GM23338 (cell line): ENCODE data around the gene FRY. TPM values are rescaled to one million over a fixed set of nuclear protein-coding genes. Genes with fewer than 3 reads are reported as not detected.

Experiments
- ATAC-seq: fragments of 200-7000 bp; cut with Tn5 transposase; 3 replicates; pipeline ENCODE4 v1.9.1; 2020
- DNase-seq: peaks from one replicate; pipeline ENCODE4 v3.0.0-alpha.2; 2015; ENCODE audit warnings: low spot score
- H2AFZ ChIP-seq: fragments of 200-600 bp; sonication (generic); 2 replicates; pipeline ENCODE4 v1.8.0; 2016; ENCODE audit warnings: antibody characterized with exemption, mild to moderate bottlenecking, moderate library complexity
- H3F3A ChIP-seq: fragments of 200-600 bp; sonication (generic); replicated peaks from 2 replicates; pipeline ENCODE4 v1.8.0; 2017; ENCODE audit warnings: antibody characterized with exemption, mixed run types, low read depth
- H3K27ac ChIP-seq: fragments of 200-600 bp; sonication (generic); 2 replicates; pipeline ENCODE4 v1.6.1; 2016; ENCODE audit warnings: low read depth
- H3K27me3 ChIP-seq: fragments of 200-600 bp; sonication (generic); 2 replicates; pipeline ENCODE4 v1.8.0; 2016; ENCODE audit warnings: mild to moderate bottlenecking, mixed run types, moderate library complexity; ENCODE audit not compliant: insufficient read depth
- H3K36me3 ChIP-seq: fragments of 200-600 bp; sonication (generic); 2 replicates; pipeline ENCODE4 v1.8.0; 2016; ENCODE audit warnings: mild to moderate bottlenecking; ENCODE audit not compliant: insufficient read depth
- H3K4me1 ChIP-seq: fragments of 200-600 bp; sonication (generic); 2 replicates; pipeline ENCODE4 v1.8.0; 2016; ENCODE audit warnings: mild to moderate bottlenecking, moderate library complexity; ENCODE audit not compliant: insufficient read depth
- H3K4me2 ChIP-seq: fragments of 200-600 bp; sonication (generic); 2 replicates; pipeline ENCODE4 v1.7.1; 2017; ENCODE audit warnings: mixed run types
- H3K4me3 ChIP-seq: fragments of 200-600 bp; sonication (generic); 2 replicates; pipeline ENCODE4 v1.6.1; 2016; ENCODE audit warnings: mixed run types
- H3K79me2 ChIP-seq: fragments of 200-600 bp; sonication (generic); replicated peaks from 2 replicates; pipeline ENCODE4 v1.8.0; 2017; ENCODE audit warnings: mild to moderate bottlenecking; ENCODE audit not compliant: insufficient read depth
- H3K9me2 ChIP-seq: fragments of 200-600 bp; sonication (generic); 2 replicates; pipeline ENCODE4 v1.8.0; 2017; ENCODE audit not compliant: insufficient read depth
- H4K20me1 ChIP-seq: fragments of 200-600 bp; sonication (generic); replicated peaks from 2 replicates; pipeline ENCODE4 v1.8.0; 2017; ENCODE audit warnings: mild to moderate bottlenecking; ENCODE audit not compliant: insufficient read depth
- H3K27ac Mint-ChIP-seq: 2 replicates; pipeline ENCODE4 v1.8.0; 2020; ENCODE audit warnings: inconsistent platforms, mild to moderate bottlenecking, moderate library complexity, mixed read lengths
- H3K27me3 Mint-ChIP-seq: 3 replicates; pipeline ENCODE4 v1.8.0; 2022; ENCODE audit warnings: low read depth, mild to moderate bottlenecking, moderate library complexity, mixed read lengths, inconsistent platforms; ENCODE audit not compliant: insufficient read depth, poor library complexity
- H3K36me3 Mint-ChIP-seq: 3 replicates; pipeline ENCODE4 v1.8.0; 2021; ENCODE audit warnings: low read depth, mild to moderate bottlenecking, inconsistent platforms, moderate library complexity, mixed read lengths
- H3K4me1 Mint-ChIP-seq: 3 replicates; pipeline ENCODE4 v1.8.0; 2020; ENCODE audit warnings: mild to moderate bottlenecking, inconsistent platforms, mixed read lengths
- H3K4me3 Mint-ChIP-seq: 3 replicates; pipeline ENCODE4 v1.8.0; 2021; ENCODE audit warnings: moderate library complexity, mild to moderate bottlenecking, inconsistent platforms, mixed read lengths
- H3K9me3 Mint-ChIP-seq: 3 replicates; pipeline ENCODE4 v1.8.0; 2020; ENCODE audit warnings: moderate library complexity, mild to moderate bottlenecking, inconsistent platforms, mixed read lengths
- CREB1 ChIP-seq: fragments of 250-450 bp; sonication (Bioruptor Pico); IDR thresholded peaks from 2 replicates; pipeline ENCODE4 v1.5.0; 2020; ENCODE audit warnings: low read depth, mild to moderate bottlenecking, moderate library complexity
- EZH2 ChIP-seq: fragments of 200-600 bp; sonication (generic); IDR thresholded peaks from one replicate; pipeline ENCODE4 v1.8.0; 2017; ENCODE audit warnings: antibody characterized with exemption, mild to moderate bottlenecking, low read depth; ENCODE audit not compliant: unreplicated experiment
- EZH2phosphoT487 ChIP-seq: fragments of 200-600 bp; sonication (generic); IDR thresholded peaks from one replicate; pipeline ENCODE4 v1.8.1; 2018; ENCODE audit warnings: antibody characterized with exemption; ENCODE audit not compliant: unreplicated experiment
- JUNB ChIP-seq: IDR thresholded peaks from one replicate; pipeline ENCODE4 v1.6.1; 2016; ENCODE audit warnings: antibody characterized with exemption; ENCODE audit not compliant: unreplicated experiment
- NANOG ChIP-seq: IDR thresholded peaks from 2 replicates; pipeline ENCODE4 v1.6.1; 2016; ENCODE audit warnings: antibody characterized with exemption, borderline replicate concordance
- POLR2AphosphoS5 ChIP-seq: IDR thresholded peaks from 2 replicates; pipeline ENCODE4 v1.6.1; 2016; ENCODE audit warnings: antibody characterized with exemption, low read depth
- STAT1 ChIP-seq: IDR thresholded peaks from one replicate; pipeline ENCODE4 v1.6.1; 2016; ENCODE audit warnings: antibody characterized with exemption; ENCODE audit not compliant: unreplicated experiment
- ZNF331 ChIP-seq: fragments of 250-450 bp; sonication (Bioruptor Pico); IDR thresholded peaks from 2 replicates; pipeline ENCODE4 v1.5.0; 2020; ENCODE audit warnings: low read depth, mild to moderate bottlenecking, moderate library complexity
- polyA plus RNA-seq: library from polyadenylated mRNA; unstranded; fragments of >200 nt; fragmentation: Nextera tagmentation; extraction: Ambion mirVana; gene quantifications from 2 replicates; pipeline ENCODE4 v1.2.1, GENCODE V29; 2016
- total RNA-seq: library from RNA; depleted of rRNA; stranded (reverse); fragments of >200 nt; shearing (Covaris generic); gene quantifications from 2 replicates; pipeline ENCODE4 v1.2.3, GENCODE V29; 2014
- TF ChIP-seq, protein P1 (sequence below): IDR thresholded peaks from 2 replicates; pipeline ENCODE4 v1.6.1; 2016; ENCODE audit warnings: antibody characterized with exemption
- TF ChIP-seq, protein P2 (sequence below), 2 experiments: fragments of 200-600 bp in 1 of 2; sonication (generic) in 1 of 2; conservative IDR thresholded peaks; 2 replicates each; pipeline versions ENCODE4 v1.5.1 to v1.6.1; 2016 to 2017; ENCODE audit warnings: antibody characterized with exemption in 2 of 2, low read depth in 2 of 2, mild to moderate bottlenecking in 2 of 2, moderate library complexity in 1 of 2
- TF ChIP-seq, protein P3 (sequence below): IDR thresholded peaks from one replicate; pipeline ENCODE4 v1.6.1; 2018; ENCODE audit warnings: antibody characterized with exemption; ENCODE audit not compliant: unreplicated experiment

The FRY gene
- total and polyA plus RNA-seq, 2 experiments from 2014 or later: 2.4 to 10.1 TPM

DNA sequence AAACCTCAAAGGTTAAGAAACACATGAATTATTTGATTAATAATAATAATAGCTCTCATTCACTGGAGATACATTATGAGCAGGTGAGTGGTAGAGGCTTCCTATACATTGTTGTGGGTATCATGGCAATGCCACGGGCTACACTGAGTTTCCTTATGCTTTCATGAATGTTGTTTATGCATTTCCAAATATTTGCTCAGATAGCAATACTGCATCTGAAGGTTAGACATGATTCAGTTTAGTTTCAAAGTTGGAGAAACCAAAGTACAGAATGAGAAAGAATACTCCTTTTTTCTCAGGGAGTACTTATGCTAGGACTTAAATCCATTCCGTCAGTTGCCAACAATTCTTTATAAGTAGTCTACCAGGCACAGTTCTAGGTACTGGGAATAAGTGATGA, 108.5 kb downstream of the FRY start:
- no peaks in the 10 kb centered on the region for H4K20me1 ChIP-seq

DNA sequence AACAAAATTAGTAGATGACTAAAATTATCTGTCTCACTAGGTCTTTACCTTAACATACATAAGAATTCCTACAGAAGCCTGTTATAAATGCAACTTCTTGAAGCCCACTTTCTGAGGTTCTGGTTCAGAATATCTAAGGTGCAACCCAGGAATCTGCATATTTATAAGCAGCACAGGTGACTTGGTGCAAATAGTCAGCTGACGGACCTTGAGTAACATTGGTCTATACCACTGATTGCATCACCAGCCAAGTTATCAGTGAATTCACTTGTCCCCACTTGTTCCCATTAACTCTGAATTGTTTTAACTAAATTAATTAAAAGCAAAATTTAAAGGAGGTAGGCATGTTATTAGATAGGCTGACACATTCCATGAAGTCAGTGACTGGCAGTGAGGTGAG, 109.9 kb downstream of the FRY start:
- Histone ChIP-seq H4K20me1 (no peaks in the 10 kb centered on the region), H3K36me3 (no peaks in the 10 kb centered on the region), H3K4me1 (peaks cover 17% of the 10 kb centered on the region), H3K27ac (no peak overlapping the region), H3K4me3 (no peak overlapping the region), H3K9me2 (0 out of 2 replicates have a peak, but pooled peaks cover 3% of the 10 kb centered on the region), H3F3A (no peaks in the 10 kb centered on the region), H2AFZ (no peak overlapping the region), H3K27me3 (no peaks in the 10 kb centered on the region), H3K4me2 (no peak overlapping the region), H3K79me2 (no peaks in the 10 kb centered on the region)
- H3K4me3 Mint-ChIP-seq: no peak overlapping the region
- ATAC-seq: no peak
- H3K9me3 Mint-ChIP-seq: no peaks in the 10 kb centered on the region
- H3K4me1 Mint-ChIP-seq: peaks cover 16% of the 10 kb centered on the region
- H3K36me3 Mint-ChIP-seq: no peaks in the 10 kb centered on the region
- H3K27ac Mint-ChIP-seq: no peak overlapping the region
- peaks cover 8% of the 10 kb centered on the region for H3K27me3 Mint-ChIP-seq
- no peak for DNase-seq
- TF ChIP-seq JUNB (no peak), ZNF331 (no peak), CREB1 (CRISPR knock-in tag) (no peak), NANOG (no peak), EZH2 (no peak), STAT1 (no peak), POLR2AphosphoS5 (no peak), EZH2phosphoT487 (no peak)
- TF ChIP-seq, protein P1, sequence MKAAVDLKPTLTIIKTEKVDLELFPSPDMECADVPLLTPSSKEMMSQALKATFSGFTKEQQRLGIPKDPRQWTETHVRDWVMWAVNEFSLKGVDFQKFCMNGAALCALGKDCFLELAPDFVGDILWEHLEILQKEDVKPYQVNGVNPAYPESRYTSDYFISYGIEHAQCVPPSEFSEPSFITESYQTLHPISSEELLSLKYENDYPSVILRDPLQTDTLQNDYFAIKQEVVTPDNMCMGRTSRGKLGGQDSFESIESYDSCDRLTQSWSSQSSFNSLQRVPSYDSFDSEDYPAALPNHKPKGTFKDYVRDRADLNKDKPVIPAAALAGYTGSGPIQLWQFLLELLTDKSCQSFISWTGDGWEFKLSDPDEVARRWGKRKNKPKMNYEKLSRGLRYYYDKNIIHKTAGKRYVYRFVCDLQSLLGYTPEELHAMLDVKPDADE: no peak
- TF ChIP-seq, protein P2, sequence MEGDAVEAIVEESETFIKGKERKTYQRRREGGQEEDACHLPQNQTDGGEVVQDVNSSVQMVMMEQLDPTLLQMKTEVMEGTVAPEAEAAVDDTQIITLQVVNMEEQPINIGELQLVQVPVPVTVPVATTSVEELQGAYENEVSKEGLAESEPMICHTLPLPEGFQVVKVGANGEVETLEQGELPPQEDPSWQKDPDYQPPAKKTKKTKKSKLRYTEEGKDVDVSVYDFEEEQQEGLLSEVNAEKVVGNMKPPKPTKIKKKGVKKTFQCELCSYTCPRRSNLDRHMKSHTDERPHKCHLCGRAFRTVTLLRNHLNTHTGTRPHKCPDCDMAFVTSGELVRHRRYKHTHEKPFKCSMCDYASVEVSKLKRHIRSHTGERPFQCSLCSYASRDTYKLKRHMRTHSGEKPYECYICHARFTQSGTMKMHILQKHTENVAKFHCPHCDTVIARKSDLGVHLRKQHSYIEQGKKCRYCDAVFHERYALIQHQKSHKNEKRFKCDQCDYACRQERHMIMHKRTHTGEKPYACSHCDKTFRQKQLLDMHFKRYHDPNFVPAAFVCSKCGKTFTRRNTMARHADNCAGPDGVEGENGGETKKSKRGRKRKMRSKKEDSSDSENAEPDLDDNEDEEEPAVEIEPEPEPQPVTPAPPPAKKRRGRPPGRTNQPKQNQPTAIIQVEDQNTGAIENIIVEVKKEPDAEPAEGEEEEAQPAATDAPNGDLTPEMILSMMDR (conservative IDR thresholded peaks at IDR 0.05; ENCODE audit: low read depth in 2 of 2): no peak
- TF ChIP-seq, protein P3, sequence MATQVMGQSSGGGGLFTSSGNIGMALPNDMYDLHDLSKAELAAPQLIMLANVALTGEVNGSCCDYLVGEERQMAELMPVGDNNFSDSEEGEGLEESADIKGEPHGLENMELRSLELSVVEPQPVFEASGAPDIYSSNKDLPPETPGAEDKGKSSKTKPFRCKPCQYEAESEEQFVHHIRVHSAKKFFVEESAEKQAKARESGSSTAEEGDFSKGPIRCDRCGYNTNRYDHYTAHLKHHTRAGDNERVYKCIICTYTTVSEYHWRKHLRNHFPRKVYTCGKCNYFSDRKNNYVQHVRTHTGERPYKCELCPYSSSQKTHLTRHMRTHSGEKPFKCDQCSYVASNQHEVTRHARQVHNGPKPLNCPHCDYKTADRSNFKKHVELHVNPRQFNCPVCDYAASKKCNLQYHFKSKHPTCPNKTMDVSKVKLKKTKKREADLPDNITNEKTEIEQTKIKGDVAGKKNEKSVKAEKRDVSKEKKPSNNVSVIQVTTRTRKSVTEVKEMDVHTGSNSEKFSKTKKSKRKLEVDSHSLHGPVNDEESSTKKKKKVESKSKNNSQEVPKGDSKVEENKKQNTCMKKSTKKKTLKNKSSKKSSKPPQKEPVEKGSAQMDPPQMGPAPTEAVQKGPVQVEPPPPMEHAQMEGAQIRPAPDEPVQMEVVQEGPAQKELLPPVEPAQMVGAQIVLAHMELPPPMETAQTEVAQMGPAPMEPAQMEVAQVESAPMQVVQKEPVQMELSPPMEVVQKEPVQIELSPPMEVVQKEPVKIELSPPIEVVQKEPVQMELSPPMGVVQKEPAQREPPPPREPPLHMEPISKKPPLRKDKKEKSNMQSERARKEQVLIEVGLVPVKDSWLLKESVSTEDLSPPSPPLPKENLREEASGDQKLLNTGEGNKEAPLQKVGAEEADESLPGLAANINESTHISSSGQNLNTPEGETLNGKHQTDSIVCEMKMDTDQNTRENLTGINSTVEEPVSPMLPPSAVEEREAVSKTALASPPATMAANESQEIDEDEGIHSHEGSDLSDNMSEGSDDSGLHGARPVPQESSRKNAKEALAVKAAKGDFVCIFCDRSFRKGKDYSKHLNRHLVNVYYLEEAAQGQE: no peak

More for the DNA sequence above, 108.5 kb downstream of the FRY start:
- H3K27me3 ChIP-seq: no peaks in the 10 kb centered on the region
- H3K27ac Mint-ChIP-seq: no peak overlapping the region
- H3K4me3 ChIP-seq: no peak overlapping the region
- H3K4me3 Mint-ChIP-seq: no peak overlapping the region
- H3K4me1 ChIP-seq: peaks cover 17% of the 10 kb centered on the region
- H3K36me3 ChIP-seq: no peaks in the 10 kb centered on the region
- H3K27me3 Mint-ChIP-seq: peaks cover 6% of the 10 kb centered on the region
- H3K9me2 ChIP-seq: no peaks in the 10 kb centered on the region
- no peak overlapping the region for H2AFZ ChIP-seq
- no peaks in the 10 kb centered on the region for H3K79me2 ChIP-seq
- H3K4me2 ChIP-seq: no peak overlapping the region
- no peaks in the 10 kb centered on the region for H3F3A ChIP-seq
- no peak for DNase-seq
- H3K9me3 Mint-ChIP-seq: no peaks in the 10 kb centered on the region
- H3K4me1 Mint-ChIP-seq: peaks cover 16% of the 10 kb centered on the region
- no peak for ATAC-seq
- no peak for TF ChIP-seq ZNF331
- H3K27ac ChIP-seq: no peak overlapping the region
- H3K36me3 Mint-ChIP-seq: no peaks in the 10 kb centered on the region
